ENCODE data around the gene DGKG. TPM values are rescaled to one million over a fixed set of nuclear protein-coding genes. Genes with fewer than 3 reads are reported as not detected.
A peak's percentile ranks its signal among the peaks of the same experiment; 100 is the strongest.

The DGKG gene
- total and polyA plus RNA-seq, 2 donors (not counting 1 experiment from before 2014, with no cell fraction given): 0.67 to 10.9 TPM

GRCh38 chr3:186362537-186362842, 456 bp upstream of the DGKG start:
- peak overlapping the region; percentile 85 for H3K4me2 ChIP-seq (replicated peaks; ENCODE audit: low read depth, low read length, poor library complexity, severe bottlenecking)
- H3K27ac ChIP-seq (ENCODE audit: low read length in 2 of 2): no peak overlapping the region
- TF ChIP-seq CTCF (IDR thresholded peaks at IDR 0.05): no peak
- no peak for TF ChIP-seq EZH2 (IDR thresholded peaks at IDR 0.05; ENCODE audit: borderline replicate concordance, insufficient read depth, low read depth, low read length, poor library complexity, severe bottlenecking)

DNA sequence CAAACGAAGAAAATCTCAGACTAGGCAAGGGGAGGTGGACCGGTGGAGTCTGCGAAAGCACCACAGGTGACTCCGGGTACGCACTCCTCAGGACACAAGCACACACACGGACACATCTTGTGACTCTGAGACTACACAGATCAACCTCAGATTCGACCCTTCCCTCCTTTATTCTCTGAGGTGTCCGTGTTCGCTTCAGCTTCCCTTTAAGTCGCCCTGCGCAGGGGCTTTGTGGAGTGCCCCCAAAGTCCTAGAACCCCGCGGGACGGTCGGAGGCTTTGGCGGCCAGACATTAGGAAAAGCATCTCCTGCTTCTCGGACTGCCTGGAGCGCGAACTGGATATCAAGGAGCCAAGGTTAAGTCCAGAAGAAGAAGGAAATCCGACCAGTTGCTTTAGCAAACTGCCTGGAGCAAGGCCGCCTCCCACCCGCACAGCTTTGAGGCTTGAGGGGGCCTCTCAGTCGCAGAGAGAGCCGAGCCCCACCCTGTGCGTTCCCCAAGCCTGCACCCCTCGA, 730 bp downstream of the DGKG start:
- DNase-seq (no peak), ATAC-seq (ENCODE audit: low read depth) (peak; percentile 12)
- WGBS (ENCODE audit: insufficient coverage): under 1% methylated on average over 25 of the region's 26 CpGs
- peak overlapping the region; percentile 54 for H2AFZ ChIP-seq (ENCODE audit: insufficient read depth, low read depth, low read length, poor library complexity, severe bottlenecking)
- H3K27ac ChIP-seq (ENCODE audit: low read length in 2 of 2): peak overlapping the region in 1 of 2 donors; percentile 9
- Mint-ChIP-seq H3K27ac (no peak overlapping the region), H3K27me3 (peaks cover 7% of the 10 kb centered on the region), H3K4me1 (peaks cover 24% of the 10 kb centered on the region), H3K9me3 (ENCODE audit: insufficient read depth) (no peaks in the 10 kb centered on the region), H3K4me3 (peak overlapping the region; percentile 87)
- no peaks in the 10 kb centered on the region for H3K9me3 ChIP-seq (ENCODE audit: control extremely low read depth in 1 of 3, control insufficient read depth in 2 of 3, insufficient read depth in 1 of 3, low read length in 2 of 3)
- peaks cover 0 to 34% (median 11%) of the 10 kb centered on the region in 4 experiments for H3K27me3 ChIP-seq (replicated peaks in 1 of 4; ENCODE audit: control extremely low read depth in 1 of 4, control insufficient read depth in 3 of 4, insufficient read depth in 4 of 4, low read length in 3 of 4)
- peak overlapping the region; percentile 85 for H3K4me2 ChIP-seq (replicated peaks; ENCODE audit: low read depth, low read length, poor library complexity, severe bottlenecking)
- no peaks in the 10 kb centered on the region for H3K36me3 ChIP-seq (replicated peaks in 1 of 2; ENCODE audit: control extremely low read depth in 1 of 2, control insufficient read depth in 1 of 2, extremely low read depth in 1 of 2, insufficient read depth in 2 of 2, low read length in 1 of 2)
- intact Hi-C loops (cut with micrococcal nuclease): loop anchor here (1.0 to 5.0 kb wide), 3 partner anchors 19 to 254 kb away; partner anchors contain the start of gene ETV5
- H4K20me1 ChIP-seq (ENCODE audit: control insufficient read depth, insufficient read depth, low read length, poor library complexity, severe bottlenecking): no peaks in the 10 kb centered on the region
- peaks cover 19 to 22% of the 10 kb centered on the region in 2 donors for H3K4me1 ChIP-seq (ENCODE audit: control insufficient read depth in 2 of 2, insufficient read depth in 2 of 2, low read length in 2 of 2)
- CTCF ChIA-PET: interaction anchor here (0.8 to 2.1 kb wide), 3 partner anchors 105 to 179 kb away, joined by 3 to 9 read pairs (median 3); no protein-coding TSS in a partner anchor
- POLR2A ChIA-PET: interaction anchor here (0.7 to 1.1 kb wide), 3 partner anchors 23 to 175 kb away, joined by 3 to 4 read pairs (median 3); no protein-coding TSS in a partner anchor
- peak overlapping the region; percentile 52 to 65 (median 58) for H3K4me3 ChIP-seq (ENCODE audit: control extremely low read depth in 1 of 5, extremely low read depth in 1 of 5, insufficient read depth in 1 of 5, low read depth in 2 of 5, low read length in 4 of 5)
- TF ChIP-seq CTCF (IDR thresholded peaks at IDR 0.05): no peak
- no peaks in the 10 kb centered on the region for H3K79me2 ChIP-seq (ENCODE audit: control insufficient read depth, insufficient read depth, low read length)
- H3K9ac ChIP-seq (ENCODE audit: low read length): peak overlapping the region; percentile 66

More at GRCh38 chr3:186362537-186362842, 456 bp upstream of the DGKG start:
- DNase-seq (no peak), ATAC-seq (ENCODE audit: low read depth) (no peak)
- 41% methylated on average over 9 of the region's 9 CpGs for WGBS (ENCODE audit: insufficient coverage)
- Histone ChIP-seq H3K4me3 (ENCODE audit: control extremely low read depth in 1 of 5, extremely low read depth in 1 of 5, insufficient read depth in 1 of 5, low read depth in 2 of 5, low read length in 4 of 5) (peak overlapping the region in 4 of 5 experiments; percentile 52 to 65 (median 60)), H3K4me1 (ENCODE audit: control insufficient read depth in 2 of 2, insufficient read depth in 2 of 2, low read length in 2 of 2) (peaks cover 19 to 22% of the 10 kb centered on the region in 2 donors), H3K79me2 (ENCODE audit: control insufficient read depth, insufficient read depth, low read length) (no peaks in the 10 kb centered on the region), H3K27me3 (replicated peaks in 1 of 4; ENCODE audit: control extremely low read depth in 1 of 4, control insufficient read depth in 3 of 4, insufficient read depth in 4 of 4, low read length in 3 of 4) (peaks cover 0 to 34% (median 11%) of the 10 kb centered on the region in 4 experiments), H4K20me1 (ENCODE audit: control insufficient read depth, insufficient read depth, low read length, poor library complexity, severe bottlenecking) (no peaks in the 10 kb centered on the region), H2AFZ (ENCODE audit: insufficient read depth, low read depth, low read length, poor library complexity, severe bottlenecking) (peak overlapping the region; percentile 54), H3K9ac (ENCODE audit: low read length) (peak overlapping the region; percentile 66), H3K36me3 (replicated peaks in 1 of 2; ENCODE audit: control extremely low read depth in 1 of 2, control insufficient read depth in 1 of 2, extremely low read depth in 1 of 2, insufficient read depth in 2 of 2, low read length in 1 of 2) (no peaks in the 10 kb centered on the region), H3K9me3 (ENCODE audit: control extremely low read depth in 1 of 3, control insufficient read depth in 2 of 3, insufficient read depth in 1 of 3, low read length in 2 of 3) (no peaks in the 10 kb centered on the region)
- H3K4me1 Mint-ChIP-seq: peaks cover 24% of the 10 kb centered on the region
- ChIA-PET POLR2A (interaction anchor here (1.0 to 1.1 kb wide), 2 partner anchors 24 to 170 kb away, joined by 3 to 4 read pairs; no protein-coding TSS in a partner anchor), CTCF (interaction anchor here (0.9 to 2.1 kb wide), 3 partner anchors 106 to 366 kb away, joined by 3 to 9 read pairs (median 3); no protein-coding TSS in a partner anchor)
- H3K27me3 Mint-ChIP-seq: peaks cover 7% of the 10 kb centered on the region
- peak overlapping the region; percentile 87 for H3K4me3 Mint-ChIP-seq
- H3K27ac Mint-ChIP-seq: peak overlapping the region; percentile 67
- intact Hi-C loops (cut with micrococcal nuclease): loop anchor here (1.0 to 5.0 kb wide), 4 partner anchors 103 to 255 kb away; partner anchors contain the start of gene ETV5
- H3K9me3 Mint-ChIP-seq (ENCODE audit: insufficient read depth): no peaks in the 10 kb centered on the region

All from B cell (primary cell).